ENCODE measurements around the gene UCN. TPM values are rescaled to one million over a fixed set of nuclear protein-coding genes. Genes with fewer than 3 reads are reported as not detected.
"Not testable (repeated sequence)": the region's sequence is repeated elsewhere in the genome, so short reads cannot be mapped to it uniquely, and the experiment has no call there.

The UCN gene
- total and polyA plus RNA-seq, 10 donors: 1.9 to 4.4 (median 2.5) TPM

- no peak for DNase-seq
- Histone ChIP-seq H3K36me3 (no peaks in the 10 kb centered on the region), H3K4me1 (no peaks in the 10 kb centered on the region), H3K9me3 (no peaks in the 10 kb centered on the region), H3K27me3 (replicated peaks in 1 of 7) (peaks cover 0 to 40% (median 3%) of the 10 kb centered on the region in 7 donors), H3K27ac (no peak overlapping the region), H3K4me3 (no peak overlapping the region)
- intact Hi-C loops (cut with DNase I; ENCODE audit: low total_unique reads): loop anchor here (10.0 kb wide), 1 partner anchor 306 kb away; no protein-coding TSS in a partner anchor
- TF ChIP-seq POLR2AphosphoS5 (IDR thresholded peaks at IDR 0.05) (no peak), POLR2A (IDR thresholded peaks at IDR 0.05) (no peak)
- TF ChIP-seq, protein P1, sequence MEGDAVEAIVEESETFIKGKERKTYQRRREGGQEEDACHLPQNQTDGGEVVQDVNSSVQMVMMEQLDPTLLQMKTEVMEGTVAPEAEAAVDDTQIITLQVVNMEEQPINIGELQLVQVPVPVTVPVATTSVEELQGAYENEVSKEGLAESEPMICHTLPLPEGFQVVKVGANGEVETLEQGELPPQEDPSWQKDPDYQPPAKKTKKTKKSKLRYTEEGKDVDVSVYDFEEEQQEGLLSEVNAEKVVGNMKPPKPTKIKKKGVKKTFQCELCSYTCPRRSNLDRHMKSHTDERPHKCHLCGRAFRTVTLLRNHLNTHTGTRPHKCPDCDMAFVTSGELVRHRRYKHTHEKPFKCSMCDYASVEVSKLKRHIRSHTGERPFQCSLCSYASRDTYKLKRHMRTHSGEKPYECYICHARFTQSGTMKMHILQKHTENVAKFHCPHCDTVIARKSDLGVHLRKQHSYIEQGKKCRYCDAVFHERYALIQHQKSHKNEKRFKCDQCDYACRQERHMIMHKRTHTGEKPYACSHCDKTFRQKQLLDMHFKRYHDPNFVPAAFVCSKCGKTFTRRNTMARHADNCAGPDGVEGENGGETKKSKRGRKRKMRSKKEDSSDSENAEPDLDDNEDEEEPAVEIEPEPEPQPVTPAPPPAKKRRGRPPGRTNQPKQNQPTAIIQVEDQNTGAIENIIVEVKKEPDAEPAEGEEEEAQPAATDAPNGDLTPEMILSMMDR (IDR thresholded peaks at IDR 0.05 in 8 of 11, conservative IDR thresholded peaks at IDR 0.05 in 3 of 11): no peak
- 52 to 64% (median 54%) methylated on average over 2 of the region's 2 CpGs for WGBS, 5 donors
Observed at GRCh38 chr2:27270670-27271069, 37.6 kb downstream of the UCN start.

DNA sequence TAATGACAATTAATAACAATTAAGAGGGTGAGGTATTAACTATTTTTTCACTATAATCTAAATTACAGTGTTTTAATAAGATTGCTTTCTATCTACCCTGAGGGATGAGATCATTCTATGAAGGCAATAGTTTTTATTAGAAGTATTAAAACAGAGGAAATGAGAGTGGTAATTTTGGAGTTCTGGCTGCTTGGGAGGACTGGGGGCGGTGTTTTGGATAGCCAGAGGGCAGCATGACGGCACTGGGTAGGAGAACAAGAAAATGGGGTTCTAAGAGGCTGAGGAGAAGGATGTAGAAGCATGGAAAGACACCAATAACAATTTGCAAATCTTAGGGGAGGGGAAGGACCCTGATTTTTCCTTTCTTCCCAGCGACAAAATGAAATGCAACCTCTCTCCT lies 38.1 kb downstream of the UCN start:
- Histone ChIP-seq H3K27me3 (replicated peaks in 1 of 7) (peaks cover 0 to 46% (median 9%) of the 10 kb centered on the region in 7 donors), H3K27ac (no peak overlapping the region), H3K4me3 (no peak overlapping the region), H3K4me1 (peaks cover 2 to 4% (median 3%) of the 10 kb centered on the region in 6 donors), H3K36me3 (no peaks in the 10 kb centered on the region), H3K9me3 (no peaks in the 10 kb centered on the region)
- TF ChIP-seq POLR2A (IDR thresholded peaks at IDR 0.05): no peak
- TF ChIP-seq POLR2AphosphoS5 (IDR thresholded peaks at IDR 0.05): no peak
- TF ChIP-seq, protein P1 (IDR thresholded peaks at IDR 0.05 in 8 of 11, conservative IDR thresholded peaks at IDR 0.05 in 3 of 11): no peak
- WGBS, 5 donors: 81 to 92% (median 85%) methylated on average over 3 of the region's 3 CpGs
- no peak for DNase-seq
- intact Hi-C loops (cut with DNase I; ENCODE audit: low total_unique reads): loop anchor here (10.0 kb wide), 1 partner anchor 305 kb away; no protein-coding TSS in a partner anchor

- H3K27me3 ChIP-seq (replicated peaks in 1 of 7): peaks cover 0 to 64% (median 27%) of the 10 kb centered on the region in 7 donors
Observed at GRCh38 chr2:27268296-27268695, 39.9 kb downstream of the UCN start.

DNA sequence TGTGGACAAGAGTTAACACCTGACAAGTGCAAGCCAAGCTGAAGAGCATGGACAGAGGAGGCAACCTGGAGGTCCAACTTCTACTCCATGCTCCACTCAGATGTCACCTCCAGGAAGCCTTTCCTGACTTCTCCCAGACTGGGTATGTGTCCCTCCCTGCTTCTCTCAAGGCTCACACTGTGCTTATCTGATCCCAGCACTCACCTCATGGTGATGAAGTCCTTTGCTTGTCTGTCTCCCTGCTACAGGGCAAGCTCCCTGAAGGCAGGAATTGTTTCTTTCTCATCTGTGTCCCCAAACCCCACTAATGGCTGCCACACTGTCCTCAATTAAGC lies 42.7 kb downstream of the UCN start:
- H3K27ac ChIP-seq: no peak overlapping the region
- no peaks in the 10 kb centered on the region for H3K36me3 ChIP-seq
- peak overlapping the region in 1 of 8 donors; percentile 83 for H3K4me3 ChIP-seq
- TF ChIP-seq, protein P1 (IDR thresholded peaks at IDR 0.05 in 8 of 11, conservative IDR thresholded peaks at IDR 0.05 in 3 of 11): no peak
- TF ChIP-seq POLR2AphosphoS5 (IDR thresholded peaks at IDR 0.05) (no peak), POLR2A (IDR thresholded peaks at IDR 0.05) (no peak)
- no peaks in the 10 kb centered on the region for H3K9me3 ChIP-seq
- DNase-seq: no peak
- peaks cover 3 to 92% (median 50%) of the 10 kb centered on the region in 7 donors for H3K27me3 ChIP-seq (replicated peaks in 1 of 7)
- peaks cover 28 to 43% (median 40%) of the 10 kb centered on the region in 6 donors for H3K4me1 ChIP-seq
- intact Hi-C loops (cut with DNase I; ENCODE audit: low total_unique reads): no loop called here

More at GRCh38 chr2:27268296-27268695, 39.9 kb downstream of the UCN start:
- H3K27ac ChIP-seq; H3K4me3 ChIP-seq; DNase-seq; H3K36me3 ChIP-seq; intact Hi-C loops (cut with DNase I; ENCODE audit: low total_unique reads); H3K9me3 ChIP-seq: not testable (repeated sequence)
- 87 to 95% (median 93%) methylated on average over 13 of the region's 13 CpGs for WGBS, 5 donors
- peaks cover 20 to 22% (median 21%) of the 10 kb centered on the region in 6 donors for H3K4me1 ChIP-seq

All from spleen (tissue), 11 donors.